Activated T-helper 1 cell treated with anti-CD3 and anti-CD28 coated beads, Interleukin-12 subunit alpha, Interleukin-12 subunit beta, Interleukin-2, Interleukin-4 antibody, amounts not matched to agents 30 ng/mL and 10 ng/mL and 1 ng/mL, durations not matched to agents 14 hours and 24 hours and 36 hours (primary cell): ENCODE data around the gene CLDN1. TPM values are rescaled to one million over a fixed set of nuclear protein-coding genes. Genes with fewer than 3 reads are reported as not detected.

Source experiments
- DNase-seq: peaks from one replicate; pipeline ENCODE4 v3.0.0; 2021; ENCODE audit warnings: low spot score
- H3K27ac Mint-ChIP-seq: one replicate; pipeline ENCODE4 v1.8.0; 2021; ENCODE audit warnings: mild to moderate bottlenecking, mixed read lengths
- H3K27me3 Mint-ChIP-seq: one replicate; pipeline ENCODE4 v1.8.0; 2022; ENCODE audit warnings: mild to moderate bottlenecking, moderate library complexity, mixed read lengths; ENCODE audit not compliant: insufficient read depth
- H3K36me3 Mint-ChIP-seq: one replicate; pipeline ENCODE4 v1.8.0; 2021; ENCODE audit warnings: low read depth, mixed read lengths
- H3K4me1 Mint-ChIP-seq: one replicate; pipeline ENCODE4 v1.8.0; 2021; ENCODE audit warnings: low read depth, mixed read lengths
- H3K4me3 Mint-ChIP-seq: one replicate; pipeline ENCODE4 v1.8.0; 2021; ENCODE audit warnings: mild to moderate bottlenecking, moderate library complexity, mixed read lengths
- H3K9me3 Mint-ChIP-seq: one replicate; pipeline ENCODE4 v1.8.0; 2021; ENCODE audit warnings: mixed read lengths
- intact Hi-C: fragments of 100-400 bp; cut with micrococcal nuclease; formaldehyde crosslinking; loops from one replicate; pipeline ENCODE4 v1.15.1; 2024
- total RNA-seq: library from RNA; stranded (reverse); gene quantifications from 2 replicates; pipeline ENCODE4 v1.2.3, GENCODE V29; 2022

The CLDN1 gene
- total RNA-seq, 1 donor from 2014 or later = 0.34 TPM

- H3K4me3 Mint-ChIP-seq = no peak overlapping the region
- H3K27me3 Mint-ChIP-seq = peaks cover 2% of the 10 kb centered on the region
Measured at GRCh38 chr3:190346541-190346940, 24.3 kb upstream of the CLDN1 start.

GRCh38 chr3:190345878-190346277 is 23.6 kb upstream of the CLDN1 start:
- Mint-ChIP-seq H3K27me3 (peaks cover 2% of the 10 kb centered on the region), H3K4me1 (no peaks in the 10 kb centered on the region), H3K27ac (no peak overlapping the region), H3K4me3 (no peak overlapping the region), H3K9me3 (no peaks in the 10 kb centered on the region), H3K36me3 (no peaks in the 10 kb centered on the region)
- DNase-seq = no peak
- intact Hi-C loops = no loop called here

More at GRCh38 chr3:190346541-190346940, 24.3 kb upstream of the CLDN1 start:
- Mint-ChIP-seq H3K27ac (no peak overlapping the region), H3K4me1 (no peaks in the 10 kb centered on the region), H3K9me3 (no peaks in the 10 kb centered on the region), H3K36me3 (no peaks in the 10 kb centered on the region)
- intact Hi-C loops = no loop called here
- no peak for DNase-seq

GRCh38 chr3:190345027-190345821 is 23.0 kb upstream of the CLDN1 start:
- no peaks in the 10 kb centered on the region for H3K9me3 Mint-ChIP-seq
- H3K4me1 Mint-ChIP-seq = no peaks in the 10 kb centered on the region
- H3K36me3 Mint-ChIP-seq = no peaks in the 10 kb centered on the region
- no peak overlapping the region for H3K27ac Mint-ChIP-seq
- H3K27me3 Mint-ChIP-seq = peaks cover 2% of the 10 kb centered on the region
- no peak overlapping the region for H3K4me3 Mint-ChIP-seq
- DNase-seq = no peak
- intact Hi-C loops = no loop called here

DNA sequence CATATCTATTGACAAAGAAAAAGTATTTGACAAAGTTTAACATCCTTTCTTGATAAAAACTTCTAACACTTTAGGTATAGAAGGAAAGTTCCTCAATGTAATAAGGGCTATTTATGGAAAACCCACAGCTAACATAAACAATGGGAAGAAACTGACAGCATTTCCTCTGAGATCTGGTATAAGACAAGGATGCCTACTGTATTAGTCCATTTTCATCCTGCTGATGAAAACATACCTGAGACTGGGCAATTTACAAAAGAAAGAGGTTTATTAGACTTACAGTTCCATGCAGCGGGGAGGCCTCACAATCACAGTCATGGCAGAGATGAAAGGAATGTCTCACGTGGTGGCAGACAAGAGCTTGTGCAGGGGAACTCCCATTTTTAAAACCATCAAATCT is 17.8 kb upstream of the CLDN1 start:
- H3K4me1 Mint-ChIP-seq = peaks cover 6% of the 10 kb centered on the region
- no peaks in the 10 kb centered on the region for H3K27me3 Mint-ChIP-seq
- no peak overlapping the region for H3K27ac Mint-ChIP-seq

DNA sequence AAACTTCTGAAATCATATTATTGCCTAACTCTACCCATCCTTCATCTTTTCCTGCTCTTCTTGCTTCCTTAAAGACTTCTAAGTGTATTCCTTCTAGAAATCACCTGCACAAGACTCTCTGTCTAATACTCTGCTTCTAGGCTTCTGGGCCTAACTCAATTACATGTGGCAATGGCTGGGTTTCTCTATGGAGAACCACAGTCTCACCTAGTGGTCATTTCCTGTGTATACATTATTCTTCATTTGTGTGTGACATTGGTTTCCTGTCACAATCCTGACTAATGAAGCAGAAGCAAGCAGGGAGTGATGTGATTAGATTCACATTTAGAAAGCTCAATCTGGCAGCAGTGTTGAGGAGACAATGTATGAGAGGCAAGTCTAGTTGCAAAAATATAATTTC is 16.9 kb upstream of the CLDN1 start:
- no peak overlapping the region for H3K4me3 Mint-ChIP-seq
- H3K9me3 Mint-ChIP-seq = no peaks in the 10 kb centered on the region
- peaks cover 6% of the 10 kb centered on the region for H3K4me1 Mint-ChIP-seq
- no peaks in the 10 kb centered on the region for H3K36me3 Mint-ChIP-seq
- no peaks in the 10 kb centered on the region for H3K27me3 Mint-ChIP-seq
- H3K27ac Mint-ChIP-seq = no peak overlapping the region
- no peak for DNase-seq
- intact Hi-C loops = no loop called here

More for the DNA sequence above, 17.8 kb upstream of the CLDN1 start:
- intact Hi-C loops = no loop called here
- Mint-ChIP-seq H3K9me3 (no peaks in the 10 kb centered on the region), H3K4me3 (no peak overlapping the region), H3K36me3 (no peaks in the 10 kb centered on the region)
- DNase-seq = no peak

- intact Hi-C loops = no loop called here
- no peak overlapping the region for H3K27ac Mint-ChIP-seq
- DNase-seq = no peak
- peaks cover 6% of the 10 kb centered on the region for H3K4me1 Mint-ChIP-seq
- no peak overlapping the region for H3K4me3 Mint-ChIP-seq
- no peaks in the 10 kb centered on the region for H3K36me3 Mint-ChIP-seq
- H3K27me3 Mint-ChIP-seq = no peaks in the 10 kb centered on the region
- H3K9me3 Mint-ChIP-seq = no peaks in the 10 kb centered on the region
Measured at GRCh38 chr3:190338717-190339116, 16.5 kb upstream of the CLDN1 start.

- H3K4me3 Mint-ChIP-seq = no peak overlapping the region
- intact Hi-C loops = no loop called here
- H3K27ac Mint-ChIP-seq = no peak overlapping the region
Measured at GRCh38 chr3:190337301-190337700, 15.1 kb upstream of the CLDN1 start.

GRCh38 chr3:190336516-190337189 is 14.4 kb upstream of the CLDN1 start:
- H3K4me1 Mint-ChIP-seq = peaks cover 6% of the 10 kb centered on the region
- intact Hi-C loops = no loop called here

More at GRCh38 chr3:190337301-190337700, 15.1 kb upstream of the CLDN1 start:
- peaks cover 2% of the 10 kb centered on the region for H3K27me3 Mint-ChIP-seq
- DNase-seq = no peak
- no peaks in the 10 kb centered on the region for H3K9me3 Mint-ChIP-seq
- H3K4me1 Mint-ChIP-seq = peaks cover 6% of the 10 kb centered on the region
- H3K36me3 Mint-ChIP-seq = no peaks in the 10 kb centered on the region

GRCh38 chr3:190333961-190334360 is 11.7 kb upstream of the CLDN1 start:
- Mint-ChIP-seq H3K27ac (no peak overlapping the region), H3K4me1 (peaks cover 1% of the 10 kb centered on the region), H3K27me3 (peaks cover 2% of the 10 kb centered on the region), H3K4me3 (no peak overlapping the region), H3K9me3 (no peaks in the 10 kb centered on the region), H3K36me3 (no peaks in the 10 kb centered on the region)
- intact Hi-C loops = no loop called here
- no peak for DNase-seq

More at GRCh38 chr3:190336516-190337189, 14.4 kb upstream of the CLDN1 start:
- H3K27ac Mint-ChIP-seq = no peak overlapping the region
- H3K36me3 Mint-ChIP-seq = no peaks in the 10 kb centered on the region
- H3K4me3 Mint-ChIP-seq = no peak overlapping the region
- DNase-seq = no peak
- H3K27me3 Mint-ChIP-seq = peaks cover 2% of the 10 kb centered on the region
- no peaks in the 10 kb centered on the region for H3K9me3 Mint-ChIP-seq

DNA sequence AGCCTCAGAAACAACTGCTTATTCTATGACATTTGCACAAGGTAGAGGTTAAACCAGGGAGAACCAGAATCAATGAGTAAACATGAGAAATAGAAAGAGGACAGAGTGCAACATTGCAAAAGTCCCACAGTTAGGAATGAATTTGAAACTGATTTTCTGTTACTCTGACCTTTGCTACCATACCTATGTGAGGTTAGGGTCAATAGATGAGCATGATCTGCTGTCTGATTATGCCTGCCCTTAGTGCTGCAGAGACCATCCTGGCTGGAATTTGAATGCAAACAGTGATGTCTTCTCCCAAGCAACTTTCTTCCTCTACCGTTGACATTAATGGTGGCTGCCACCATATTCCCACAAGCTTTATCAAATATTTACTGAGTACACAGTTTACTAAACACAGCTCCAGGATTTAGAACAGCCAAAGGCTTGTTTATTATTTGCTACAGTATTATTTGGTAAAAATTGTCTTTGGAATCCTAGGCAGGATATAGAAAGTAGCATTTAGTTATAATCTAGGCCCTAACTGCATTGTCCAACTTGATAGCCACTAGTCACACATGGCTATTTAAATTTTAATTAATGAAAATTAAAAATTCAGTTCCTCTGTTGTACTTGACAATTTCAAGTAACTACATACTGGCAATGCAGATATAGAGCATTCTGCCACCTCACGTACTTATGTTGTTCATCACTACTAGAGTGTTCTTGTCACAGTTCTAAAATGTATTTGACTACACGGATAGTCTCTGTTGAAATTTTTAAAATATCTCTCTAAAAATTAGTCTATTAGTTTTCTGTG is 8.9 kb upstream of the CLDN1 start:
- no peak for DNase-seq
- Mint-ChIP-seq H3K9me3 (no peaks in the 10 kb centered on the region), H3K36me3 (no peaks in the 10 kb centered on the region), H3K4me3 (no peak overlapping the region), H3K27me3 (peaks cover 4% of the 10 kb centered on the region), H3K4me1 (no peaks in the 10 kb centered on the region), H3K27ac (no peak overlapping the region)
- intact Hi-C loops = no loop called here

- H3K27ac Mint-ChIP-seq = no peak overlapping the region
- H3K4me1 Mint-ChIP-seq = peaks cover 13% of the 10 kb centered on the region
- no peaks in the 10 kb centered on the region for H3K9me3 Mint-ChIP-seq
- H3K36me3 Mint-ChIP-seq = no peaks in the 10 kb centered on the region
- H3K27me3 Mint-ChIP-seq = peaks cover 13% of the 10 kb centered on the region
- DNase-seq = no peak
- no peak overlapping the region for H3K4me3 Mint-ChIP-seq
- intact Hi-C loops = loop anchor here (10.0 kb wide), 3 partner anchors 168 to 368 kb away; no protein-coding TSS in a partner anchor
Measured at GRCh38 chr3:190326930-190327329, 4.7 kb upstream of the CLDN1 start.

DNA sequence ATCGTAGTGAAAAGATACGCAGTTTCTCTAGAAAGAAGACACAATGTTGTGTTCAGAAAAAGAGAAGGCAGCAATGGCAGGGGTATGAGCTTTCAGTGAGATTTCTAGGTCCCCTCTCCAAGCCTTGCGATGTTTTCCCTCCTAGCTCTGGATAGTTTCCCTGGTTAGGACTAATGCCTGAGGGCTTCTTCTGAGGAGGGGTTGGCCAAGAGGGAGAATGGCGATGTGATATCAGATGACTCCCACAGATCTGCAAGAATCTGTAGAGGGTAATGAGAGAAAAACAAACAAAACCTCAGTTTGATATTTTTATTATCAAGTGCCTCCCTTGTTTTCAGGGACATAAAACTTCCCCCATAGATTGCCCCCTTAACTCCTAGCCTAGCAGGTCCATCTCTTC is 4.1 kb upstream of the CLDN1 start:
- DNase-seq = no peak
- H3K27me3 Mint-ChIP-seq = peaks cover 19% of the 10 kb centered on the region
- H3K27ac Mint-ChIP-seq = no peak overlapping the region
- H3K4me1 Mint-ChIP-seq = peaks cover 19% of the 10 kb centered on the region
- H3K36me3 Mint-ChIP-seq = no peaks in the 10 kb centered on the region
- intact Hi-C loops = loop anchor here (10.0 kb wide), 3 partner anchors 168 to 368 kb away; no protein-coding TSS in a partner anchor
- no peaks in the 10 kb centered on the region for H3K9me3 Mint-ChIP-seq
- no peak overlapping the region for H3K4me3 Mint-ChIP-seq
